Fibroblast of lung (primary cell): ENCODE data around the gene ZNF622. TPM values are rescaled to one million over a fixed set of nuclear protein-coding genes. Genes with fewer than 3 reads are reported as not detected.
A peak's percentile ranks its signal among the peaks of the same experiment; 100 is the strongest.

Experiments used
- DNase-seq, 2 donors: peaks; one replicate each; pipeline versions ENCODE4 v3.0.0 to v3.0.0-alpha.2; 2010; ENCODE audit warnings: low read depth in 2 of 2
- H2AFZ ChIP-seq: 2 replicates; pipeline ENCODE4 v1.5.1; 2012; ENCODE audit warnings: low read length, control low read depth, inconsistent platforms
- H3K27ac ChIP-seq: 2 replicates; pipeline ENCODE4 v1.5.1; 2011; ENCODE audit warnings: low read length, control low read depth; ENCODE audit not compliant: insufficient read depth
- H3K27me3 ChIP-seq: 2 replicates; pipeline ENCODE4 v1.5.1; 2011; ENCODE audit warnings: mild to moderate bottlenecking, low read length; ENCODE audit not compliant: control insufficient read depth, insufficient read depth
- H3K36me3 ChIP-seq: 2 replicates; pipeline ENCODE4 v1.5.1; 2011; ENCODE audit warnings: low read length; ENCODE audit not compliant: control insufficient read depth, insufficient read depth
- H3K4me1 ChIP-seq: 2 replicates; pipeline ENCODE4 v1.5.1; 2011; ENCODE audit warnings: low read length; ENCODE audit not compliant: control insufficient read depth, insufficient read depth; ENCODE audit errors: extremely low read depth
- H3K4me2 ChIP-seq: 2 replicates; pipeline ENCODE4 v1.5.1; 2011; ENCODE audit warnings: low read length, control low read depth; ENCODE audit not compliant: insufficient read depth; ENCODE audit errors: extremely low read depth
- H3K4me3 ChIP-seq, 4 experiments: fragments of 200-600 bp in 1 of 4; sonication (generic) in 1 of 4; replicated peaks in 1 of 4; 2 replicates each; pipeline ENCODE4 v1.5.1; 2011 to 2016; ENCODE audit warnings: low read length in 4 of 4, low read depth in 3 of 4, mild to moderate bottlenecking in 3 of 4, control low read depth in 2 of 4, inconsistent platforms in 1 of 4, mixed read lengths in 1 of 4; ENCODE audit not compliant: insufficient read depth in 1 of 4; ENCODE audit errors: control extremely low read depth in 1 of 4
- H3K79me2 ChIP-seq: 2 replicates; pipeline ENCODE4 v1.5.1; 2012; ENCODE audit warnings: mild to moderate bottlenecking, low read length, inconsistent platforms; ENCODE audit not compliant: control insufficient read depth, insufficient read depth
- H3K9ac ChIP-seq: 2 replicates; pipeline ENCODE4 v1.5.1; 2011; ENCODE audit warnings: mild to moderate bottlenecking, low read length, control low read depth; ENCODE audit not compliant: insufficient read depth
- H3K9me3 ChIP-seq: 2 replicates; pipeline ENCODE4 v1.5.1; 2012; ENCODE audit warnings: low read depth, low read length; ENCODE audit not compliant: control insufficient read depth, insufficient read depth
- H4K20me1 ChIP-seq: 2 replicates; pipeline ENCODE4 v1.5.1; 2011; ENCODE audit warnings: low read length; ENCODE audit not compliant: control insufficient read depth, insufficient read depth; ENCODE audit errors: extremely low read depth
- EZH2 ChIP-seq: IDR thresholded peaks from 2 replicates; pipeline ENCODE4 v1.5.1; 2012; ENCODE audit warnings: low read length, control low read depth, mild to moderate bottlenecking; ENCODE audit errors: missing control alignments
- polyA minus RNA-seq: library from RNA; depleted of rRNA, polyadenylated mRNA; stranded (reverse); fragments of >200 nt; gene quantifications from 2 replicates; pipeline ENCODE4 v1.2.3, GENCODE V29; 2011; ENCODE audit warnings: low replicate concordance
- polyA plus RNA-seq, 2 donors: library from polyadenylated mRNA; depleted of rRNA in 1 of 2; stranded (reverse) in 1 of 2; unstranded in 1 of 2; fragments of >200 nt; gene quantifications; 2 replicates each; pipeline ENCODE4 v1.2.1, GENCODE V29; 2011 to 2012; ENCODE audit warnings: missing spikeins in 1 of 2
- total RNA-seq: library from RNA; depleted of rRNA; stranded (reverse); fragments of >200 nt; gene quantifications from 2 replicates; pipeline ENCODE4 v1.2.1, GENCODE V29; 2014
- TF ChIP-seq, protein P1 (sequence below), 2 donors: IDR thresholded peaks in 1 of 2; conservative IDR thresholded peaks in 1 of 2; 1 replicate in 1 of 2; 2 replicates in 1 of 2; pipeline ENCODE4 v1.5.1; 2011 to 2012; ENCODE audit warnings: low read length in 2 of 2, control low read depth in 1 of 2, inconsistent platforms in 1 of 2, low read depth in 1 of 2, mild to moderate bottlenecking in 1 of 2

ZNF622 gene, protein sequence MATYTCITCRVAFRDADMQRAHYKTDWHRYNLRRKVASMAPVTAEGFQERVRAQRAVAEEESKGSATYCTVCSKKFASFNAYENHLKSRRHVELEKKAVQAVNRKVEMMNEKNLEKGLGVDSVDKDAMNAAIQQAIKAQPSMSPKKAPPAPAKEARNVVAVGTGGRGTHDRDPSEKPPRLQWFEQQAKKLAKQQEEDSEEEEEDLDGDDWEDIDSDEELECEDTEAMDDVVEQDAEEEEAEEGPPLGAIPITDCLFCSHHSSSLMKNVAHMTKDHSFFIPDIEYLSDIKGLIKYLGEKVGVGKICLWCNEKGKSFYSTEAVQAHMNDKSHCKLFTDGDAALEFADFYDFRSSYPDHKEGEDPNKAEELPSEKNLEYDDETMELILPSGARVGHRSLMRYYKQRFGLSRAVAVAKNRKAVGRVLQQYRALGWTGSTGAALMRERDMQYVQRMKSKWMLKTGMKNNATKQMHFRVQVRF
- total RNA-seq (42.6 and 45.4 TPM in 2 replicates), polyA plus RNA-seq (25.4 and 27.5 TPM in 2 replicates), polyA minus RNA-seq (2.5 and 5.5 TPM in 2 replicates)
- 45.7 and 45.8 TPM in 2 replicates for polyA plus RNA-seq (2012)

- Histone ChIP-seq H2AFZ (peak within 1 kb of the TSS; percentile 96), H4K20me1 (no peaks in the 10 kb centered on the region), H3K4me3 (peak within 1 kb of the TSS; percentile 83 to 95 (median 88)), H3K9ac (peak within 1 kb of the TSS; percentile 92), H3K27ac (peak within 1 kb of the TSS; percentile 70), H3K9me3 (no peaks in the 10 kb centered on the region), H3K79me2 (peaks cover 47% of the 10 kb centered on the region), H3K36me3 (peaks cover 6% of the 10 kb centered on the region), H3K4me1 (peaks cover 23% of the 10 kb centered on the region), H3K27me3 (no peaks in the 10 kb centered on the region), H3K4me2 (peak within 1 kb of the TSS; percentile 95)
- DNase-seq: peak; percentile 88 to 91
- TF ChIP-seq EZH2: no peak
- TF ChIP-seq, protein P1, sequence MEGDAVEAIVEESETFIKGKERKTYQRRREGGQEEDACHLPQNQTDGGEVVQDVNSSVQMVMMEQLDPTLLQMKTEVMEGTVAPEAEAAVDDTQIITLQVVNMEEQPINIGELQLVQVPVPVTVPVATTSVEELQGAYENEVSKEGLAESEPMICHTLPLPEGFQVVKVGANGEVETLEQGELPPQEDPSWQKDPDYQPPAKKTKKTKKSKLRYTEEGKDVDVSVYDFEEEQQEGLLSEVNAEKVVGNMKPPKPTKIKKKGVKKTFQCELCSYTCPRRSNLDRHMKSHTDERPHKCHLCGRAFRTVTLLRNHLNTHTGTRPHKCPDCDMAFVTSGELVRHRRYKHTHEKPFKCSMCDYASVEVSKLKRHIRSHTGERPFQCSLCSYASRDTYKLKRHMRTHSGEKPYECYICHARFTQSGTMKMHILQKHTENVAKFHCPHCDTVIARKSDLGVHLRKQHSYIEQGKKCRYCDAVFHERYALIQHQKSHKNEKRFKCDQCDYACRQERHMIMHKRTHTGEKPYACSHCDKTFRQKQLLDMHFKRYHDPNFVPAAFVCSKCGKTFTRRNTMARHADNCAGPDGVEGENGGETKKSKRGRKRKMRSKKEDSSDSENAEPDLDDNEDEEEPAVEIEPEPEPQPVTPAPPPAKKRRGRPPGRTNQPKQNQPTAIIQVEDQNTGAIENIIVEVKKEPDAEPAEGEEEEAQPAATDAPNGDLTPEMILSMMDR (conservative IDR thresholded peaks at IDR 0.05 in 1 of 2, IDR thresholded peaks at IDR 0.05 in 1 of 2; ENCODE audit: low read depth in 1 of 2, low read length in 2 of 2): no peak
Observed at GRCh38 chr5:16465544-16466432, at the start of gene ZNF622. ZNF622 (minus strand) TSS chr5:16465800; CDS start chr5:16465665, 135 bp downstream.

GRCh38 chr5:16510098-16510497 is 44.5 kb upstream of the ZNF622 start:
- Histone ChIP-seq H3K4me1 (no peaks in the 10 kb centered on the region), H2AFZ (no peak overlapping the region), H3K9me3 (no peaks in the 10 kb centered on the region), H3K9ac (no peak overlapping the region), H3K4me3 (no peak overlapping the region), H3K27me3 (no peaks in the 10 kb centered on the region), H3K79me2 (no peaks in the 10 kb centered on the region), H3K36me3 (no peaks in the 10 kb centered on the region), H3K4me2 (no peak overlapping the region), H4K20me1 (no peaks in the 10 kb centered on the region), H3K27ac (no peak overlapping the region)
- DNase-seq: no peak
- TF ChIP-seq, protein P1 (conservative IDR thresholded peaks at IDR 0.05 in 1 of 2, IDR thresholded peaks at IDR 0.05 in 1 of 2; ENCODE audit: low read depth in 1 of 2, low read length in 2 of 2): no peak
- no peak for TF ChIP-seq EZH2
